Ramos (cell line): ENCODE results near the gene OTOGL.
"Not testable (repeated sequence)": the region's sequence is repeated elsewhere in the genome, so short reads cannot be mapped to it uniquely, and the experiment has no call there.

Experiments used
- in situ Hi-C: fragments of 300-500 bp; cut with MboI; formaldehyde crosslinking; loops from one replicate; pipeline ENCODE4 v1.14.3; 2022; ENCODE audit warnings: low sequenced_read_pairs; ENCODE audit not compliant: unreplicated experiment

The OTOGL gene

GRCh38 chr12:80099259-80099658 is at the start of gene OTOGL:
TSS of gene OTOGL (plus strand) at chr12:80099537. CDS start at chr12:80209432, 109,895 bp downstream.
- in situ Hi-C loops: no loop called here

- in situ Hi-C loops: no loop called here
Measured at GRCh38 chr12:80050236-80050635, 49.1 kb upstream of the OTOGL start.

GRCh38 chr12:80053051-80053790 is 46.1 kb upstream of the OTOGL start:
- in situ Hi-C loops: no loop called here

GRCh38 chr12:80056232-80056631 is 43.1 kb upstream of the OTOGL start:
- in situ Hi-C loops: no loop called here

- in situ Hi-C loops: no loop called here
Measured at GRCh38 chr12:80056845-80057244, 42.5 kb upstream of the OTOGL start.

- in situ Hi-C loops: no loop called here
Measured at GRCh38 chr12:80058586-80058985, 40.8 kb upstream of the OTOGL start.

GRCh38 chr12:80059102-80059501 is 40.2 kb upstream of the OTOGL start:
- in situ Hi-C loops: no loop called here

- in situ Hi-C loops: no loop called here
Measured at GRCh38 chr12:80059875-80060274, 39.5 kb upstream of the OTOGL start.

- in situ Hi-C loops: no loop called here
Measured at GRCh38 chr12:80064269-80064668, 35.1 kb upstream of the OTOGL start.

GRCh38 chr12:80064951-80065350 is 34.4 kb upstream of the OTOGL start:
- in situ Hi-C loops: no loop called here

- in situ Hi-C loops: no loop called here
Measured at GRCh38 chr12:80068173-80068572, 31.2 kb upstream of the OTOGL start.

GRCh38 chr12:80083892-80084614 is 15.3 kb upstream of the OTOGL start:
- in situ Hi-C loops: not testable (repeated sequence)

GRCh38 chr12:80086025-80086424 is 13.3 kb upstream of the OTOGL start:
- in situ Hi-C loops: no loop called here

- in situ Hi-C loops: no loop called here
Measured at GRCh38 chr12:80087486-80088213, 11.7 kb upstream of the OTOGL start.

GRCh38 chr12:80100591-80100990 is 1.3 kb downstream of the OTOGL start:
- in situ Hi-C loops: no loop called here

GRCh38 chr12:80101126-80101525 is 1.8 kb downstream of the OTOGL start:
- in situ Hi-C loops: no loop called here

GRCh38 chr12:80107221-80107620 is 7.9 kb downstream of the OTOGL start:
- in situ Hi-C loops: no loop called here

GRCh38 chr12:80116735-80117134 is 17.4 kb downstream of the OTOGL start:
- in situ Hi-C loops: no loop called here

GRCh38 chr12:80118565-80119324 is 19.4 kb downstream of the OTOGL start:
- in situ Hi-C loops: no loop called here

GRCh38 chr12:80120994-80121393 is 21.7 kb downstream of the OTOGL start:
- in situ Hi-C loops: no loop called here
